Right lung (tissue), 5 donors: Measurements from ENCODE around the gene PTCH2. TPM values are rescaled to one million over a fixed set of nuclear protein-coding genes. Genes with fewer than 3 reads are reported as not detected.
"Not testable (repeated sequence)": the region's sequence is repeated elsewhere in the genome, so short reads cannot be mapped to it uniquely, and the experiment has no call there.

Source experiments
- DNase-seq, 2 donors: peaks; one replicate each; pipeline ENCODE4 v3.0.0-alpha.2; 2013
- polyA plus RNA-seq, 5 donors: library from polyadenylated mRNA; unstranded; fragments of 120-200 nt; gene quantifications; one replicate each; pipeline versions ENCODE4 v1.2.1 to v1.2.3, GENCODE V29; 2013; ENCODE audit warnings: inconsistent platforms in 1 of 5, low replicate concordance in 1 of 5; ENCODE audit not compliant: insufficient read length in 5 of 5, insufficient read depth in 1 of 5

The PTCH2 gene
- polyA plus RNA-seq, 5 donors = 5.2 to 9.7 (median 6.0) TPM

GRCh38 chr1:44819608-44820327 is 23.3 kb downstream of the PTCH2 start:
- peak; percentile 87 to 90 for DNase-seq

GRCh38 chr1:44819196-44819607 is 23.9 kb downstream of the PTCH2 start:
- DNase-seq = peak in 1 of 2 donors; percentile 51

- no peak for DNase-seq
Observed at GRCh38 chr1:44817771-44818495, 25.1 kb downstream of the PTCH2 start.

- DNase-seq = no peak
Observed at GRCh38 chr1:44817307-44817706, 25.7 kb downstream of the PTCH2 start.

GRCh38 chr1:44815926-44816325 is 27.1 kb downstream of the PTCH2 start:
- DNase-seq = not testable (repeated sequence)

- DNase-seq = no peak
Observed at GRCh38 chr1:44812822-44813543, 30.1 kb downstream of the PTCH2 start.

GRCh38 chr1:44811234-44811633 is 31.8 kb downstream of the PTCH2 start:
- no peak for DNase-seq

- DNase-seq = not testable (repeated sequence)
Observed at GRCh38 chr1:44810762-44811105, 32.3 kb downstream of the PTCH2 start.

- DNase-seq = no peak
Observed at GRCh38 chr1:44810101-44810761, 32.8 kb downstream of the PTCH2 start.

GRCh38 chr1:44808938-44809917 is 33.8 kb downstream of the PTCH2 start:
- DNase-seq = no peak

- peak; percentile 88 to 91 for DNase-seq
Observed at GRCh38 chr1:44808063-44808937, 34.8 kb downstream of the PTCH2 start, which contains the start of gene BTBD19. Gene BTBD19 (plus strand): TSS chr1:44808523. CDS start chr1:44808821, 298 bp downstream.

GRCh38 chr1:44807364-44808062 is 35.5 kb downstream of the PTCH2 start:
- peak; percentile 90 to 93 for DNase-seq

- DNase-seq = no peak
Observed at GRCh38 chr1:44806704-44807363, 36.2 kb downstream of the PTCH2 start, which contains the start of gene DYNLT4. Gene DYNLT4 (minus strand): TSS chr1:44807351. CDS start chr1:44806668, 683 bp downstream.

- no peak for DNase-seq
Observed at GRCh38 chr1:44806025-44806703, 36.9 kb downstream of the PTCH2 start.

- DNase-seq = no peak
Observed at GRCh38 chr1:44805311-44806024, 37.6 kb downstream of the PTCH2 start.

GRCh38 chr1:44803312-44804095 is 39.5 kb downstream of the PTCH2 start:
- DNase-seq = no peak

- DNase-seq = no peak
Observed at GRCh38 chr1:44803062-44803311, 40.1 kb downstream of the PTCH2 start.
